A673 (cell line): ENCODE data around the gene GPS1. TPM values are rescaled to one million over a fixed set of nuclear protein-coding genes. Genes with fewer than 3 reads are reported as not detected.

ENCODE experiments used
- BruUV-seq: library from RNA; stranded (reverse); fragments of 400-500 nt; replicated peaks from 2 replicates; lab custom pipeline; 2021; lab: Mats Ljungman, UMichigan
- CTCF ChIA-PET: fragments of 300-600 bp; sonication (Branson Sonifier 250); formaldehyde crosslinking; loops from one replicate; lab custom pipeline; 2022; ENCODE audit warnings: antibody characterized with exemption; lab: Charles Lee
- POLR2A ChIA-PET: fragments of 300-600 bp; sonication (Branson Sonifier 250); formaldehyde crosslinking; loops from one replicate; lab custom pipeline; 2022; ENCODE audit warnings: antibody characterized with exemption; ENCODE audit not compliant: low non-redundant PET; lab: Charles Lee
- DNase-seq: peaks from one replicate; pipeline ENCODE4 v3.0.0-alpha.2; 2015; ENCODE audit warnings: low spot score
- H3K27ac ChIP-seq: fragments of 200-600 bp; sonication (generic); 2 replicates; pipeline ENCODE4 v1.5.1; 2016; ENCODE audit warnings: mixed run types, low read depth, mild to moderate bottlenecking, mixed read lengths, antibody characterized with exemption, low read length; ENCODE audit not compliant: poor library complexity, severe bottlenecking
- H3K27me3 ChIP-seq: fragments of 200-600 bp; sonication (generic); replicated peaks from 2 replicates; pipeline ENCODE4 v1.6.1; 2017; ENCODE audit warnings: mixed run types, low read depth, mild to moderate bottlenecking, mixed read lengths, antibody characterized with exemption, low read length; ENCODE audit not compliant: insufficient read depth, poor library complexity
- H3K36me3 ChIP-seq: fragments of 200-600 bp; sonication (generic); 2 replicates; pipeline ENCODE4 v1.6.1; 2016; ENCODE audit warnings: mixed run types, mild to moderate bottlenecking, mixed read lengths, antibody characterized with exemption, low read length; ENCODE audit not compliant: insufficient read depth, poor library complexity, severe bottlenecking
- H3K4me1 ChIP-seq: fragments of 200-600 bp; sonication (generic); 2 replicates; pipeline ENCODE4 v1.6.1; 2017; ENCODE audit warnings: mixed run types, mild to moderate bottlenecking, mixed read lengths, antibody characterized with exemption, low read length; ENCODE audit not compliant: insufficient read depth, poor library complexity, severe bottlenecking
- H3K4me3 ChIP-seq: fragments of 200-600 bp; sonication (generic); 2 replicates; pipeline ENCODE4 v1.5.1; 2016; ENCODE audit warnings: low read depth, mixed run types, mild to moderate bottlenecking, mixed read lengths, low read length; ENCODE audit not compliant: poor library complexity, severe bottlenecking
- H3K9me3 ChIP-seq: fragments of 200-600 bp; sonication (generic); 2 replicates; pipeline ENCODE4 v1.6.1; 2016; ENCODE audit warnings: mixed run types, low read depth, mild to moderate bottlenecking, mixed read lengths, antibody characterized with exemption, low read length; ENCODE audit not compliant: poor library complexity, severe bottlenecking
- CTCF ChIP-seq: fragments of 300-800, 200-600 bp; sonication (generic); conservative IDR thresholded peaks from 2 replicates; pipeline ENCODE4 v1.5.1; 2017; ENCODE audit warnings: low read depth, mild to moderate bottlenecking, antibody characterized with exemption, low read length, moderate library complexity, mixed read lengths
- EZH2 ChIP-seq: fragments of 200-600 bp; sonication (generic); IDR thresholded peaks from 2 replicates; pipeline ENCODE4 v1.6.1; 2017; ENCODE audit warnings: borderline replicate concordance, low read depth, mild to moderate bottlenecking, mixed read lengths, antibody characterized with exemption, low read length; ENCODE audit not compliant: poor library complexity, severe bottlenecking
- intact Hi-C: fragments of 100-400 bp; cut with micrococcal nuclease; formaldehyde crosslinking; loops from one replicate; pipeline ENCODE4 v1.10.0; 2022; ENCODE audit not compliant: unreplicated experiment
- total RNA-seq: library from RNA; stranded (reverse); gene quantifications from 2 replicates; pipeline ENCODE4 v1.2.3, GENCODE V29; 2021

The GPS1 gene
- total RNA-seq, 1 experiment from 2014 or later: 162 TPM

GRCh38 chr17:82018989-82019689, 32.6 kb upstream of the GPS1 start:
- BruUV-seq: no TSS peak
- Histone ChIP-seq H3K27me3 (no peaks in the 10 kb centered on the region), H3K27ac (no peak overlapping the region), H3K9me3 (no peaks in the 10 kb centered on the region), H3K4me3 (no peak overlapping the region), H3K4me1 (peaks cover 26% of the 10 kb centered on the region), H3K36me3 (peaks cover 8% of the 10 kb centered on the region)
- no peak for DNase-seq
- ChIA-PET POLR2A (no interaction called here), CTCF (interaction anchor here (0.5 to 4.1 kb wide), 4 partner anchors 12 to 60 kb away, joined by 3 to 23 read pairs (median 6); no protein-coding TSS in a partner anchor)
- TF ChIP-seq EZH2 (no peak), CTCF (no peak)
- intact Hi-C loops: no loop called here

GRCh38 chr17:82019690-82020571, 31.8 kb upstream of the GPS1 start:
- H3K4me1 ChIP-seq: peaks cover 24% of the 10 kb centered on the region
- no peaks in the 10 kb centered on the region for H3K27me3 ChIP-seq
- H3K27ac ChIP-seq: no peak overlapping the region
- no TSS peak for BruUV-seq
- intact Hi-C loops: loop anchor here (5.0 kb wide), 1 partner anchor 63 kb away; no protein-coding TSS in a partner anchor
- no peaks in the 10 kb centered on the region for H3K9me3 ChIP-seq
- TF ChIP-seq CTCF (peak; percentile 90), EZH2 (no peak)
- H3K4me3 ChIP-seq: no peak overlapping the region
- ChIA-PET POLR2A (no interaction called here), CTCF (interaction anchor here (0.5 to 4.1 kb wide), 6 partner anchors 11 to 1151 kb away, joined by 3 to 23 read pairs (median 4); no protein-coding TSS in a partner anchor)
- H3K36me3 ChIP-seq: peaks cover 8% of the 10 kb centered on the region
- peak; percentile 72 for DNase-seq

- Histone ChIP-seq H3K9me3 (no peaks in the 10 kb centered on the region), H3K36me3 (peaks cover 8% of the 10 kb centered on the region), H3K4me1 (peaks cover 20% of the 10 kb centered on the region), H3K27me3 (no peaks in the 10 kb centered on the region), H3K4me3 (no peak overlapping the region), H3K27ac (no peak overlapping the region)
- ChIA-PET CTCF (interaction anchor here (0.7 to 4.1 kb wide), 5 partner anchors 10 to 61 kb away, joined by 3 to 23 read pairs (median 4); no protein-coding TSS in a partner anchor), POLR2A (no interaction called here)
- TF ChIP-seq EZH2 (no peak), CTCF (no peak)
- no peak for DNase-seq
- intact Hi-C loops: loop anchor here (5.0 kb wide), 1 partner anchor 63 kb away; no protein-coding TSS in a partner anchor
- BruUV-seq: no TSS peak
These were observed 31.1 kb upstream of the GPS1 start for GRCh38 chr17:82020572-82021106.
